Right lobe of liver (tissue), 4 donors: ENCODE measurements around the gene SLC35G1.

Experiments
- CTCF ChIP-seq, 4 donors: fragments of 200-600 bp in 3 of 4; fragments of 450-650 bp in 1 of 4; IDR thresholded peaks; one replicate each; pipeline versions ENCODE4 v1.5.1 to v1.8.0; 2016 to 2022; ENCODE audit warnings: antibody characterized with exemption in 4 of 4, mild to moderate bottlenecking in 2 of 4
- POLR2A ChIP-seq: fragments of 450-650 bp; IDR thresholded peaks from one replicate; pipeline ENCODE4 v1.6.1; 2017; ENCODE audit warnings: antibody characterized with exemption, mild to moderate bottlenecking
- donor health status: DM: no; HTN: no; CAD: no.
- donor health status: DM: no; HTN: no; CAD: no.
- donor health status: DM: no; HTN: yes; CAD: no.

GRCh38 chr10:93844979-93845626 is 48.7 kb upstream of the SLC35G1 start:
- TF ChIP-seq CTCF (IDR thresholded peaks at IDR 0.05), result no peak
- no peak for TF ChIP-seq POLR2A
